ENCODE results near the gene GMEB2.
"Not testable (repeated sequence)": the region's sequence is repeated elsewhere in the genome, so short reads cannot be mapped to it uniquely, and the experiment has no call there.

Gene GMEB2

GRCh38 chr20:63639093-63639975 is 12.4 kb upstream of the GMEB2 start:
- no peak for DNase-seq (ENCODE audit: low read depth in 2 of 2)

- DNase-seq (ENCODE audit: low read depth in 2 of 2) = no peak
These were observed 10.1 kb upstream of the GMEB2 start for GRCh38 chr20:63636752-63637628.

GRCh38 chr20:63635431-63636141 is 8.7 kb upstream of the GMEB2 start:
- peak in 1 of 2 donors; percentile 64 for DNase-seq (ENCODE audit: low read depth in 2 of 2)

- DNase-seq (ENCODE audit: low read depth in 2 of 2) = no peak
These were observed 6.8 kb upstream of the GMEB2 start for GRCh38 chr20:63633732-63634131.

- not testable (repeated sequence) for DNase-seq (ENCODE audit: low read depth in 2 of 2)
These were observed 4.5 kb upstream of the GMEB2 start for GRCh38 chr20:63631426-63631825.

GRCh38 chr20:63630956-63631355 is 4.1 kb upstream of the GMEB2 start:
- not testable (repeated sequence) for DNase-seq (ENCODE audit: low read depth in 2 of 2)

- no peak for DNase-seq (ENCODE audit: low read depth in 2 of 2)
These were observed 1.5 kb upstream of the GMEB2 start for GRCh38 chr20:63628246-63628975.

- DNase-seq (ENCODE audit: low read depth in 2 of 2) = no peak
These were observed 897 bp upstream of the GMEB2 start for GRCh38 chr20:63627751-63628245.

- DNase-seq (ENCODE audit: low read depth in 2 of 2) = peak; percentile 83 to 89
These were observed 339 bp upstream of the GMEB2 start for GRCh38 chr20:63627129-63627750.

GRCh38 chr20:63625771-63626423 is 1.0 kb downstream of the GMEB2 start:
- DNase-seq (ENCODE audit: low read depth in 2 of 2) = no peak

- no peak for DNase-seq (ENCODE audit: low read depth in 2 of 2)
These were observed 2.4 kb downstream of the GMEB2 start for GRCh38 chr20:63624486-63624885.

- no peak for DNase-seq (ENCODE audit: low read depth in 2 of 2)
These were observed 4.2 kb downstream of the GMEB2 start for GRCh38 chr20:63622732-63623131.

GRCh38 chr20:63622096-63622495 is 4.8 kb downstream of the GMEB2 start:
- DNase-seq (ENCODE audit: low read depth in 2 of 2) = no peak

- no peak for DNase-seq (ENCODE audit: low read depth in 2 of 2)
These were observed 5.9 kb downstream of the GMEB2 start for GRCh38 chr20:63620991-63621390.

- DNase-seq (ENCODE audit: low read depth in 2 of 2) = no peak
These were observed 7.4 kb downstream of the GMEB2 start for GRCh38 chr20:63619505-63619904.

GRCh38 chr20:63619086-63619485 is 7.8 kb downstream of the GMEB2 start:
- DNase-seq (ENCODE audit: low read depth in 2 of 2) = no peak

GRCh38 chr20:63618291-63618980 is 8.5 kb downstream of the GMEB2 start:
- no peak for DNase-seq (ENCODE audit: low read depth in 2 of 2)

GRCh38 chr20:63617876-63618265 is 9.0 kb downstream of the GMEB2 start:
- no peak for DNase-seq (ENCODE audit: low read depth in 2 of 2)

GRCh38 chr20:63617092-63617875 is 9.6 kb downstream of the GMEB2 start:
- DNase-seq (ENCODE audit: low read depth in 2 of 2) = no peak

Data from stimulated activated CD8-positive, alpha-beta memory T cell treated with anti-CD3 and anti-CD28 coated beads, Interleukin-15, amount 100 ng/mL, for 4 hours (primary cell).